ENCODE results near the gene FAM217A. TPM values are rescaled to one million over a fixed set of nuclear protein-coding genes. Genes with fewer than 3 reads are reported as not detected.

The FAM217A gene
- total and polyA plus RNA-seq, 10 of the 15 experiments (the other 5 are each of a cell fraction or from before 2014, with no cell fraction given), result 0.09 to 0.11 TPM; not detected in 8

- TF ChIP-seq, protein P1, sequence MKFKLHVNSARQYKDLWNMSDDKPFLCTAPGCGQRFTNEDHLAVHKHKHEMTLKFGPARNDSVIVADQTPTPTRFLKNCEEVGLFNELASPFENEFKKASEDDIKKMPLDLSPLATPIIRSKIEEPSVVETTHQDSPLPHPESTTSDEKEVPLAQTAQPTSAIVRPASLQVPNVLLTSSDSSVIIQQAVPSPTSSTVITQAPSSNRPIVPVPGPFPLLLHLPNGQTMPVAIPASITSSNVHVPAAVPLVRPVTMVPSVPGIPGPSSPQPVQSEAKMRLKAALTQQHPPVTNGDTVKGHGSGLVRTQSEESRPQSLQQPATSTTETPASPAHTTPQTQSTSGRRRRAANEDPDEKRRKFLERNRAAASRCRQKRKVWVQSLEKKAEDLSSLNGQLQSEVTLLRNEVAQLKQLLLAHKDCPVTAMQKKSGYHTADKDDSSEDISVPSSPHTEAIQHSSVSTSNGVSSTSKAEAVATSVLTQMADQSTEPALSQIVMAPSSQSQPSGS (IDR thresholded peaks at IDR 0.05; ENCODE audit: low read length), result no peak
- TF ChIP-seq POU2F2 (IDR thresholded peaks at IDR 0.05; ENCODE audit: borderline replicate concordance, low read depth, low read length) (no peak), HDAC6 (IDR thresholded peaks at IDR 0.05; ENCODE audit: unreplicated experiment) (no peak), RB1 (IDR thresholded peaks at IDR 0.05; ENCODE audit: borderline replicate concordance) (peak; percentile 94), FOXM1 (IDR thresholded peaks at IDR 0.05; ENCODE audit: low read depth, low read length) (no peak; the same call in 1 of the 2 replicates), PAX5 (IDR thresholded peaks at IDR 0.05; ENCODE audit: borderline replicate concordance, low read depth, low read length) (0 out of 2 replicates have a peak, but pooled peaks have one; percentile 28), DPF2 (IDR thresholded peaks at IDR 0.05) (peak; percentile 65; the same call in 1 of the 2 replicates), TCF7 (IDR thresholded peaks at IDR 0.05; ENCODE audit: borderline replicate concordance) (no peak), ZNF687 (IDR thresholded peaks at IDR 0.05) (peak; percentile 90), CHD2 (IDR thresholded peaks at IDR 0.05; ENCODE audit: borderline replicate concordance, low read depth, low read length) (0 out of 2 replicates have a peak, but pooled peaks have one; percentile 23), TARDBP (IDR thresholded peaks at IDR 0.05; ENCODE audit: borderline replicate concordance) (no peak), SPI1 (IDR thresholded peaks at IDR 0.05; ENCODE audit: borderline replicate concordance, insufficient read depth, low read depth, low read length) (peak; percentile 10; the same call in 1 of the 2 replicates), NR2F1 (conservative IDR thresholded peaks at IDR 0.05) (peak; percentile 50), STAT3 (IDR thresholded peaks at IDR 0.05; ENCODE audit: low read depth, low read length) (no peak)
- TF ChIP-seq, protein P2, sequence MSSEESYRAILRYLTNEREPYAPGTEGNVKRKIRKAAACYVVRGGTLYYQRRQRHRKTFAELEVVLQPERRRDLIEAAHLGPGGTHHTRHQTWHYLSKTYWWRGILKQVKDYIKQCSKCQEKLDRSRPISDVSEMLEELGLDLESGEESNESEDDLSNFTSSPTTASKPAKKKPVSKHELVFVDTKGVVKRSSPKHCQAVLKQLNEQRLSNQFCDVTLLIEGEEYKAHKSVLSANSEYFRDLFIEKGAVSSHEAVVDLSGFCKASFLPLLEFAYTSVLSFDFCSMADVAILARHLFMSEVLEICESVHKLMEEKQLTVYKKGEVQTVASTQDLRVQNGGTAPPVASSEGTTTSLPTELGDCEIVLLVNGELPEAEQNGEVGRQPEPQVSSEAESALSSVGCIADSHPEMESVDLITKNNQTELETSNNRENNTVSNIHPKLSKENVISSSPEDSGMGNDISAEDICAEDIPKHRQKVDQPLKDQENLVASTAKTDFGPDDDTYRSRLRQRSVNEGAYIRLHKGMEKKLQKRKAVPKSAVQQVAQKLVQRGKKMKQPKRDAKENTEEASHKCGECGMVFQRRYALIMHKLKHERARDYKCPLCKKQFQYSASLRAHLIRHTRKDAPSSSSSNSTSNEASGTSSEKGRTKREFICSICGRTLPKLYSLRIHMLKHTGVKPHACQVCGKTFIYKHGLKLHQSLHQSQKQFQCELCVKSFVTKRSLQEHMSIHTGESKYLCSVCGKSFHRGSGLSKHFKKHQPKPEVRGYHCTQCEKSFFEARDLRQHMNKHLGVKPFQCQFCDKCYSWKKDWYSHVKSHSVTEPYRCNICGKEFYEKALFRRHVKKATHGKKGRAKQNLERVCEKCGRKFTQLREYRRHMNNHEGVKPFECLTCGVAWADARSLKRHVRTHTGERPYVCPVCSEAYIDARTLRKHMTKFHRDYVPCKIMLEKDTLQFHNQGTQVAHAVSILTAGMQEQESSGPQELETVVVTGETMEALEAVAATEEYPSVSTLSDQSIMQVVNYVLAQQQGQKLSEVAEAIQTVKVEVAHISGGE (CRISPR knock-in tag; IDR thresholded peaks at IDR 0.05), result no peak
- TF ChIP-seq, protein P3, sequence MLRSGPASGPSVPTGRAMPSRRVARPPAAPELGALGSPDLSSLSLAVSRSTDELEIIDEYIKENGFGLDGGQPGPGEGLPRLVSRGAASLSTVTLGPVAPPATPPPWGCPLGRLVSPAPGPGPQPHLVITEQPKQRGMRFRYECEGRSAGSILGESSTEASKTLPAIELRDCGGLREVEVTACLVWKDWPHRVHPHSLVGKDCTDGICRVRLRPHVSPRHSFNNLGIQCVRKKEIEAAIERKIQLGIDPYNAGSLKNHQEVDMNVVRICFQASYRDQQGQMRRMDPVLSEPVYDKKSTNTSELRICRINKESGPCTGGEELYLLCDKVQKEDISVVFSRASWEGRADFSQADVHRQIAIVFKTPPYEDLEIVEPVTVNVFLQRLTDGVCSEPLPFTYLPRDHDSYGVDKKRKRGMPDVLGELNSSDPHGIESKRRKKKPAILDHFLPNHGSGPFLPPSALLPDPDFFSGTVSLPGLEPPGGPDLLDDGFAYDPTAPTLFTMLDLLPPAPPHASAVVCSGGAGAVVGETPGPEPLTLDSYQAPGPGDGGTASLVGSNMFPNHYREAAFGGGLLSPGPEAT (IDR thresholded peaks at IDR 0.05; ENCODE audit: low read depth), result peak; percentile 82
- TF ChIP-seq, protein P4, sequence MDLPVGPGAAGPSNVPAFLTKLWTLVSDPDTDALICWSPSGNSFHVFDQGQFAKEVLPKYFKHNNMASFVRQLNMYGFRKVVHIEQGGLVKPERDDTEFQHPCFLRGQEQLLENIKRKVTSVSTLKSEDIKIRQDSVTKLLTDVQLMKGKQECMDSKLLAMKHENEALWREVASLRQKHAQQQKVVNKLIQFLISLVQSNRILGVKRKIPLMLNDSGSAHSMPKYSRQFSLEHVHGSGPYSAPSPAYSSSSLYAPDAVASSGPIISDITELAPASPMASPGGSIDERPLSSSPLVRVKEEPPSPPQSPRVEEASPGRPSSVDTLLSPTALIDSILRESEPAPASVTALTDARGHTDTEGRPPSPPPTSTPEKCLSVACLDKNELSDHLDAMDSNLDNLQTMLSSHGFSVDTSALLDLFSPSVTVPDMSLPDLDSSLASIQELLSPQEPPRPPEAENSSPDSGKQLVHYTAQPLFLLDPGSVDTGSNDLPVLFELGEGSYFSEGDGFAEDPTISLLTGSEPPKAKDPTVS (IDR thresholded peaks at IDR 0.05; ENCODE audit: low read depth, low read length), result no peak
Observed at GRCh38 chr6:4021133-4021853, 57.6 kb downstream of the FAM217A start (continued).

Data from GM12878 (cell line).